ENCODE data around the gene MYO1E. TPM values are rescaled to one million over a fixed set of nuclear protein-coding genes. Genes with fewer than 3 reads are reported as not detected.

MYO1E gene
- total and polyA plus RNA-seq, 2 of the 8 experiments (the other 6 are each of a cell fraction or from before 2014, with no cell fraction given): 19.6 to 142 TPM

- no peaks in the 10 kb centered on the region for H3K23me2 ChIP-seq (ENCODE audit: low read depth, low read length)
- no peak for DNase-seq (ENCODE audit: low read depth in 1 of 2, low spot score in 2 of 2)
- no peak overlapping the region for H4K91ac ChIP-seq (replicated peaks; ENCODE audit: insufficient read length, low read length)
- WGBS, 2 experiments (ENCODE audit: extremely low coverage in 1 of 2, insufficient coverage in 1 of 2, insufficient read length in 1 of 2, insufficient replicate concordance in 2 of 2, low coverage in 1 of 2, low lambda C conversion rate in 2 of 2, missing lambda C conversion rate in 1 of 2): 90% methylated on average over 12 of the region's 14 CpGs; no CpG with 5 or more reads in 1 of the 2 experiments
- POLR2A ChIA-PET (ENCODE audit: partially characterized antibody): interaction anchor here (0.5 kb wide), 1 partner anchor 277 kb away, joined by 3 read pairs; no protein-coding TSS in a partner anchor
- H2BK20ac ChIP-seq (ENCODE audit: low read length): no peak overlapping the region
- no peak for FAIRE-seq
- H3K79me1 ChIP-seq (ENCODE audit: low read depth, low read length): peaks cover 3% of the 10 kb centered on the region
- H3K27ac ChIP-seq (ENCODE audit: low read depth, low read length): no peak overlapping the region
- peaks cover 3 to 45% of the 10 kb centered on the region in 2 experiments; a peak in 2 of 4 replicates for H3K79me2 ChIP-seq (ENCODE audit: control insufficient read depth in 1 of 2, insufficient read depth in 2 of 2, low read length in 2 of 2)
- H3K56ac ChIP-seq (replicated peaks; ENCODE audit: insufficient read length, low read depth, low read length): no peak overlapping the region
- H3K18ac ChIP-seq (ENCODE audit: extremely low read depth, low read length): peak overlapping the region; percentile 42; the same call in 1 of the 2 replicates
- CTCF ChIA-PET (ENCODE audit: partially characterized antibody): no interaction called here
- H3K9ac ChIP-seq (replicated peaks in 1 of 4; ENCODE audit: extremely low read depth in 1 of 4, low read depth in 3 of 4, low read length in 3 of 4): no peak overlapping the region
- no peak overlapping the region for H3K4me2 ChIP-seq (ENCODE audit: insufficient read depth in 1 of 2, low read depth in 2 of 2, low read length in 2 of 2)
- TF ChIP-seq KDM1A (IDR thresholded peaks at IDR 0.05; ENCODE audit: borderline replicate concordance, low read length): peak; percentile 61
- TF ChIP-seq, protein P1, sequence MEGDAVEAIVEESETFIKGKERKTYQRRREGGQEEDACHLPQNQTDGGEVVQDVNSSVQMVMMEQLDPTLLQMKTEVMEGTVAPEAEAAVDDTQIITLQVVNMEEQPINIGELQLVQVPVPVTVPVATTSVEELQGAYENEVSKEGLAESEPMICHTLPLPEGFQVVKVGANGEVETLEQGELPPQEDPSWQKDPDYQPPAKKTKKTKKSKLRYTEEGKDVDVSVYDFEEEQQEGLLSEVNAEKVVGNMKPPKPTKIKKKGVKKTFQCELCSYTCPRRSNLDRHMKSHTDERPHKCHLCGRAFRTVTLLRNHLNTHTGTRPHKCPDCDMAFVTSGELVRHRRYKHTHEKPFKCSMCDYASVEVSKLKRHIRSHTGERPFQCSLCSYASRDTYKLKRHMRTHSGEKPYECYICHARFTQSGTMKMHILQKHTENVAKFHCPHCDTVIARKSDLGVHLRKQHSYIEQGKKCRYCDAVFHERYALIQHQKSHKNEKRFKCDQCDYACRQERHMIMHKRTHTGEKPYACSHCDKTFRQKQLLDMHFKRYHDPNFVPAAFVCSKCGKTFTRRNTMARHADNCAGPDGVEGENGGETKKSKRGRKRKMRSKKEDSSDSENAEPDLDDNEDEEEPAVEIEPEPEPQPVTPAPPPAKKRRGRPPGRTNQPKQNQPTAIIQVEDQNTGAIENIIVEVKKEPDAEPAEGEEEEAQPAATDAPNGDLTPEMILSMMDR (IDR thresholded peaks at IDR 0.05; ENCODE audit: control extremely low read depth in 1 of 3, insufficient read depth in 1 of 3, low read depth in 1 of 3, low read length in 3 of 3): no peak
- no peak for TF ChIP-seq EZH2 (IDR thresholded peaks at IDR 0.05; ENCODE audit: low read depth, low read length, severe bottlenecking)
- no peak for TF ChIP-seq FOSL1 (IDR thresholded peaks at IDR 0.05; ENCODE audit: insufficient read depth, low read depth, low read length)
- H3K27me3 ChIP-seq (replicated peaks in 1 of 4; ENCODE audit: control insufficient read depth in 3 of 4, extremely low read depth in 1 of 4, insufficient read depth in 3 of 4, low read length in 3 of 4): no peaks in the 10 kb centered on the region
- no peak overlapping the region for H3K4ac ChIP-seq (replicated peaks; ENCODE audit: insufficient read length, low read depth, low read length)
- no peak overlapping the region for H3K4me3 ChIP-seq (ENCODE audit: extremely low read depth in 1 of 4, insufficient read depth in 2 of 4, low read depth in 3 of 4, low read length in 4 of 4)
- no peak overlapping the region for H4K8ac ChIP-seq (ENCODE audit: extremely low read depth, insufficient read depth, low read length)
- H3K14ac ChIP-seq (ENCODE audit: insufficient read length): no peak overlapping the region
- no peak overlapping the region for H4K5ac ChIP-seq (ENCODE audit: insufficient read length, low read depth, low read length)
- H3K4me1 ChIP-seq (replicated peaks in 1 of 4; ENCODE audit: control insufficient read depth in 3 of 4, insufficient read depth in 4 of 4, low read length in 3 of 4): peaks cover 0 to 4% (median 2%) of the 10 kb centered on the region in 4 experiments; a peak in 2 of 7 replicates
- no peak overlapping the region for H2AFZ ChIP-seq (ENCODE audit: low read length)
- H2BK5ac ChIP-seq (ENCODE audit: low read depth, low read length): peak overlapping the region; percentile 4; the same call in 1 of the 2 replicates
- no peaks in the 10 kb centered on the region for H3K9me3 ChIP-seq (ENCODE audit: insufficient read depth in 2 of 2, low read depth in 1 of 2, low read length in 1 of 2)
- no peaks in the 10 kb centered on the region for H3K36me3 ChIP-seq (ENCODE audit: control insufficient read depth in 2 of 4, insufficient read depth in 4 of 4, low read length in 3 of 4)
- H4K20me1 ChIP-seq (replicated peaks in 1 of 2; ENCODE audit: control insufficient read depth in 1 of 2, insufficient read depth in 2 of 2, low read length in 2 of 2): peaks cover 0 to 1% of the 10 kb centered on the region in 2 experiments
- no peak overlapping the region for H2BK120ac ChIP-seq (replicated peaks; ENCODE audit: low read depth, low read length)
- H2BK12ac ChIP-seq (ENCODE audit: low read depth, low read length): no peak overlapping the region
- H3K23ac ChIP-seq (ENCODE audit: insufficient read length): no peak overlapping the region
- no peak overlapping the region for H2AK5ac ChIP-seq (ENCODE audit: low read depth, low read length)
- no peak overlapping the region for H2BK15ac ChIP-seq (ENCODE audit: low read length)
Observed at GRCh38 chr15:59282515-59283337, 89.9 kb downstream of the MYO1E start.
